ENCODE measurements around the gene PTPRM.

The PTPRM gene

GRCh38 chr18:7666195-7666776 lies 99.2 kb downstream of the PTPRM start:
- DNase-seq (ENCODE audit: low read depth in 1 of 2, low spot score in 1 of 2): no peak

- no peak for DNase-seq (ENCODE audit: low read depth in 1 of 2, low spot score in 1 of 2)
Measured at GRCh38 chr18:7668392-7668791, 101.3 kb downstream of the PTPRM start.

- DNase-seq (ENCODE audit: low read depth in 1 of 2, low spot score in 1 of 2): no peak
Measured at GRCh38 chr18:7669361-7669760, 102.2 kb downstream of the PTPRM start.

GRCh38 chr18:7671105-7671504 lies 104.0 kb downstream of the PTPRM start:
- DNase-seq (ENCODE audit: low read depth in 1 of 2, low spot score in 1 of 2): no peak

GRCh38 chr18:7676253-7676873 lies 109.2 kb downstream of the PTPRM start:
- no peak for DNase-seq (ENCODE audit: low read depth in 1 of 2, low spot score in 1 of 2)

GRCh38 chr18:7677001-7677400 lies 109.9 kb downstream of the PTPRM start:
- DNase-seq (ENCODE audit: low read depth in 1 of 2, low spot score in 1 of 2): no peak

- no peak for DNase-seq (ENCODE audit: low read depth in 1 of 2, low spot score in 1 of 2)
Measured at GRCh38 chr18:7677424-7677823, 110.3 kb downstream of the PTPRM start.

GRCh38 chr18:7678389-7678788 lies 111.3 kb downstream of the PTPRM start:
- DNase-seq (ENCODE audit: low read depth in 1 of 2, low spot score in 1 of 2): no peak

- DNase-seq (ENCODE audit: low read depth in 1 of 2, low spot score in 1 of 2): no peak
Measured at GRCh38 chr18:7678801-7679200, 111.7 kb downstream of the PTPRM start.

- no peak for DNase-seq (ENCODE audit: low read depth in 1 of 2, low spot score in 1 of 2)
Measured at GRCh38 chr18:7681298-7681697, 114.2 kb downstream of the PTPRM start.

GRCh38 chr18:7682321-7682720 lies 115.2 kb downstream of the PTPRM start:
- DNase-seq (ENCODE audit: low read depth in 1 of 2, low spot score in 1 of 2): no peak

- no peak for DNase-seq (ENCODE audit: low read depth in 1 of 2, low spot score in 1 of 2)
Measured at GRCh38 chr18:7683753-7684152, 116.6 kb downstream of the PTPRM start.

GRCh38 chr18:7684357-7684756 lies 117.2 kb downstream of the PTPRM start:
- DNase-seq (ENCODE audit: low read depth in 1 of 2, low spot score in 1 of 2): no peak

- DNase-seq (ENCODE audit: low read depth in 1 of 2, low spot score in 1 of 2): no peak
Measured at GRCh38 chr18:7684966-7685365, 117.8 kb downstream of the PTPRM start.

GRCh38 chr18:7686278-7686677 lies 119.2 kb downstream of the PTPRM start:
- no peak for DNase-seq (ENCODE audit: low read depth in 1 of 2, low spot score in 1 of 2)

- no peak for DNase-seq (ENCODE audit: low read depth in 1 of 2, low spot score in 1 of 2)
Measured at GRCh38 chr18:7688580-7688979, 121.5 kb downstream of the PTPRM start.

- no peak for DNase-seq (ENCODE audit: low read depth in 1 of 2, low spot score in 1 of 2)
Measured at GRCh38 chr18:7691206-7691605, 124.1 kb downstream of the PTPRM start.

GRCh38 chr18:7696780-7697179 lies 129.7 kb downstream of the PTPRM start:
- no peak for DNase-seq (ENCODE audit: low read depth in 1 of 2, low spot score in 1 of 2)

GRCh38 chr18:7697306-7697705 lies 130.2 kb downstream of the PTPRM start:
- no peak for DNase-seq (ENCODE audit: low read depth in 1 of 2, low spot score in 1 of 2)

- DNase-seq (ENCODE audit: low read depth in 1 of 2, low spot score in 1 of 2): no peak
Measured at GRCh38 chr18:7711495-7711894, 144.4 kb downstream of the PTPRM start.

GRCh38 chr18:7720395-7720794 lies 153.3 kb downstream of the PTPRM start:
- no peak for DNase-seq (ENCODE audit: low read depth in 1 of 2, low spot score in 1 of 2)

GRCh38 chr18:7721532-7721931 lies 154.4 kb downstream of the PTPRM start:
- DNase-seq (ENCODE audit: low read depth in 1 of 2, low spot score in 1 of 2): no peak

- no peak for DNase-seq (ENCODE audit: low read depth in 1 of 2, low spot score in 1 of 2)
Measured at GRCh38 chr18:7722955-7723354, 155.8 kb downstream of the PTPRM start.

Data from activated CD4-positive, alpha-beta T cell treated with anti-CD3 and anti-CD28 coated beads, Interleukin-2, amount 50 U/mL, for 24 hours (primary cell).